IMR-90 (cell line): ENCODE results near the gene ZBTB3. TPM values are rescaled to one million over a fixed set of nuclear protein-coding genes. Genes with fewer than 3 reads are reported as not detected.

Experiments used
- ATAC-seq: fragments of 200-7000 bp; cut with Tn5 transposase; 2 replicates; pipeline ENCODE4 v1.9.1; 2020; ENCODE audit warnings: low read depth, mild to moderate bottlenecking, moderate library complexity
- BruUV-seq: library from RNA; stranded (reverse); fragments of 400-500 nt; replicated peaks from 2 replicates; lab custom pipeline; 2021; lab: Mats Ljungman, UMichigan
- CTCF ChIA-PET: fragments of 300-600 bp; formaldehyde crosslinking; extraction: SDS; loops from one replicate; lab custom pipeline; 2021; ENCODE audit warnings: antibody characterized with exemption; lab: Yijun Ruan, JAX
- POLR2A ChIA-PET: fragments of 300-600 bp; sonication (Branson Sonifier 250); formaldehyde crosslinking; loops from one replicate; lab custom pipeline; 2022; ENCODE audit warnings: antibody characterized with exemption; ENCODE audit not compliant: unreplicated experiment; lab: Charles Lee
- DNase-seq: peaks from one replicate; pipeline ENCODE4 v3.0.0; 2013
- H2AFZ ChIP-seq: replicated peaks from 2 replicates; pipeline ENCODE3; 2013; ENCODE audit warnings: low read length, mild to moderate bottlenecking; ENCODE audit not compliant: poor library complexity
- H2AK5ac ChIP-seq: 2 replicates; pipeline ENCODE4 v1.6.1; 2013; ENCODE audit warnings: low read depth, low read length, inconsistent platforms
- H2AK9ac ChIP-seq: replicated peaks from 2 replicates; pipeline ENCODE3; 2013; ENCODE audit warnings: mild to moderate bottlenecking, low read depth, low read length, moderate library complexity; ENCODE audit not compliant: poor library complexity
- H2BK120ac ChIP-seq: 2 replicates; pipeline ENCODE4 v1.6.1; 2013; ENCODE audit warnings: low read depth, low read length, inconsistent platforms
- H2BK15ac ChIP-seq: 3 replicates; pipeline ENCODE4 v1.6.1; 2013; ENCODE audit warnings: low read depth, low read length, inconsistent platforms
- H2BK20ac ChIP-seq: 2 replicates; pipeline ENCODE4 v1.6.1; 2013; ENCODE audit warnings: low read depth, mild to moderate bottlenecking, inconsistent platforms, low read length, moderate library complexity
- H2BK5ac ChIP-seq: 2 replicates; pipeline ENCODE4 v1.6.1; 2013; ENCODE audit warnings: mild to moderate bottlenecking, low read depth, low read length, inconsistent platforms; ENCODE audit not compliant: poor library complexity, severe bottlenecking
- H3K14ac ChIP-seq: replicated peaks from 2 replicates; pipeline ENCODE4 v1.6.1; 2013; ENCODE audit warnings: low read depth, low read length, inconsistent platforms
- H3K18ac ChIP-seq: 2 replicates; pipeline ENCODE4 v1.6.1; 2013; ENCODE audit warnings: low read depth, low read length, control low read depth
- H3K23ac ChIP-seq: 2 replicates; pipeline ENCODE4 v1.6.1; 2013; ENCODE audit warnings: low read depth, low read length, inconsistent platforms
- H3K27ac ChIP-seq: 2 replicates; pipeline ENCODE4 v1.5.1; 2013; ENCODE audit warnings: mild to moderate bottlenecking, control low read depth, low read length; ENCODE audit not compliant: insufficient read depth
- H3K27me3 ChIP-seq: 2 replicates; pipeline ENCODE4 v1.6.1; 2013; ENCODE audit warnings: low read length; ENCODE audit not compliant: control insufficient read depth, insufficient read depth
- H3K36me3 ChIP-seq: 2 replicates; pipeline ENCODE4 v1.6.1; 2013; ENCODE audit warnings: low read length, mixed read lengths; ENCODE audit not compliant: control insufficient read depth, insufficient read depth
- H3K4ac ChIP-seq: 2 replicates; pipeline ENCODE4 v1.6.1; 2013; ENCODE audit warnings: low read depth, low read length, inconsistent platforms
- H3K4me1 ChIP-seq: 2 replicates; pipeline ENCODE4 v1.6.1; 2013; ENCODE audit warnings: low read length, mixed read lengths; ENCODE audit not compliant: control insufficient read depth, insufficient read depth
- H3K4me2 ChIP-seq: 2 replicates; pipeline ENCODE4 v1.6.1; 2013; ENCODE audit warnings: low read depth, mild to moderate bottlenecking, control low read depth, low read length, moderate library complexity
- H3K4me3 ChIP-seq: 2 replicates; pipeline ENCODE4 v1.5.1; 2013; ENCODE audit warnings: low read depth, mild to moderate bottlenecking, control low read depth, low read length, moderate library complexity; ENCODE audit not compliant: insufficient read depth
- H3K56ac ChIP-seq: 2 replicates; pipeline ENCODE4 v1.6.1; 2013; ENCODE audit warnings: low read length, inconsistent platforms; ENCODE audit not compliant: insufficient read depth; ENCODE audit errors: extremely low read depth
- H3K79me1 ChIP-seq, 2 experiments: 2 replicates each; pipeline ENCODE4 v1.6.1; 2013; ENCODE audit warnings: low read length in 2 of 2, inconsistent platforms in 1 of 2, low read depth in 1 of 2
- H3K9ac ChIP-seq: 2 replicates; pipeline ENCODE4 v1.6.1; 2013; ENCODE audit warnings: low read depth, low read length, control low read depth
- H3K9me1 ChIP-seq: 2 replicates; pipeline ENCODE4 v1.6.1; 2013; ENCODE audit warnings: low read length, inconsistent platforms; ENCODE audit not compliant: insufficient read depth
- H3K9me3 ChIP-seq: 2 replicates; pipeline ENCODE4 v1.6.1; 2013; ENCODE audit warnings: low read length; ENCODE audit not compliant: control insufficient read depth, insufficient read depth
- H4K20me1 ChIP-seq: 2 replicates; pipeline ENCODE4 v1.6.1; 2013; ENCODE audit warnings: low read length, inconsistent platforms; ENCODE audit not compliant: insufficient read depth
- H4K5ac ChIP-seq: 2 replicates; pipeline ENCODE4 v1.6.1; 2013; ENCODE audit warnings: mild to moderate bottlenecking, low read depth, low read length, control low read depth
- H4K8ac ChIP-seq, 2 experiments: 2 replicates each; pipeline ENCODE4 v1.6.1; 2013; ENCODE audit warnings: low read depth in 2 of 2, low read length in 2 of 2, control low read depth in 1 of 2, inconsistent platforms in 1 of 2
- H4K91ac ChIP-seq: 2 replicates; pipeline ENCODE4 v1.6.1; 2013; ENCODE audit warnings: low read depth, low read length, inconsistent platforms; ENCODE audit not compliant: insufficient read depth
- BHLHE40 ChIP-seq: fragments of 150-350 bp; IDR thresholded peaks from 2 replicates; pipeline ENCODE4 v1.6.1; 2016; ENCODE audit warnings: mild to moderate bottlenecking, low read depth, low read length
- CEBPB ChIP-seq: IDR thresholded peaks from 2 replicates; pipeline ENCODE4 v1.6.1; 2012; ENCODE audit warnings: low read depth, low read length, improper control_type of control experiment
- CHD1 ChIP-seq: IDR thresholded peaks from 2 replicates; pipeline ENCODE4 v1.6.1; 2012; ENCODE audit warnings: low read depth, low read length, improper control_type of control experiment
- CTCF ChIP-seq: conservative IDR thresholded peaks from 2 replicates; pipeline ENCODE4 v1.5.1; 2012; ENCODE audit warnings: mild to moderate bottlenecking, low read depth, low read length, improper control_type of control experiment
- ELK1 ChIP-seq: fragments of 150-350 bp; IDR thresholded peaks from 2 replicates; pipeline ENCODE4 v1.6.1; 2016; ENCODE audit warnings: low read depth, mild to moderate bottlenecking, low read length, moderate library complexity, borderline replicate concordance
- FOS ChIP-seq: fragments of 150-350 bp; IDR thresholded peaks from 2 replicates; pipeline ENCODE4 v1.6.1; 2016; ENCODE audit warnings: low read depth, low read length
- MAFK ChIP-seq: IDR thresholded peaks from 2 replicates; pipeline ENCODE4 v1.6.1; 2012; ENCODE audit warnings: low read depth, low read length, improper control_type of control experiment
- MAZ ChIP-seq: IDR thresholded peaks from 2 replicates; pipeline ENCODE4 v1.6.1; 2012; ENCODE audit warnings: low read depth, mild to moderate bottlenecking, low read length, improper control_type of control experiment, moderate library complexity, borderline replicate concordance
- MXI1 ChIP-seq: IDR thresholded peaks from 2 replicates; pipeline ENCODE4 v1.6.1; 2012; ENCODE audit warnings: low read depth, mild to moderate bottlenecking, low read length, moderate library complexity, borderline replicate concordance
- NFE2L2 ChIP-seq: fragments of 150-350 bp; IDR thresholded peaks from 2 replicates; pipeline ENCODE4 v1.6.1; 2016; ENCODE audit warnings: low read depth, mild to moderate bottlenecking, low read length
- POLR2A ChIP-seq: IDR thresholded peaks from 2 replicates; pipeline ENCODE4 v1.6.1; 2012; ENCODE audit warnings: mild to moderate bottlenecking, low read depth, low read length
- RAD21 ChIP-seq: IDR thresholded peaks from 2 replicates; pipeline ENCODE4 v1.6.1; 2012; ENCODE audit warnings: low read length, improper control_type of control experiment
- RCOR1 ChIP-seq: IDR thresholded peaks from 2 replicates; pipeline ENCODE4 v1.6.1; 2012; ENCODE audit warnings: mild to moderate bottlenecking, low read length, improper control_type of control experiment; ENCODE audit not compliant: insufficient replicate concordance
- RFX5 ChIP-seq: IDR thresholded peaks from 2 replicates; pipeline ENCODE4 v1.8.0; 2012; ENCODE audit warnings: low read depth, mild to moderate bottlenecking, low read length, moderate library complexity
- SMC3 ChIP-seq: fragments of 150-350 bp; IDR thresholded peaks from 2 replicates; pipeline ENCODE4 v1.6.1; 2016; ENCODE audit warnings: low read depth, mild to moderate bottlenecking, antibody characterized with exemption, low read length, moderate library complexity
- USF2 ChIP-seq: fragments of 150-350 bp; IDR thresholded peaks from 2 replicates; pipeline ENCODE4 v1.6.1; 2017; ENCODE audit warnings: mild to moderate bottlenecking, antibody characterized with exemption, low read length, low read depth
- WGBS, 2 experiments: methylation state at CpG; one replicate each; pipeline versions ENCODE4 v1.1.5 to v1.1.7; 2013; ENCODE audit warnings: missing lambda C conversion rate in 2 of 2; ENCODE audit not compliant: insufficient read length in 1 of 2; ENCODE audit errors: extremely low coverage in 2 of 2; 5-methylcytosine and 5-hydroxymethylcytosine counted together
- dilution Hi-C: fragments of 300-500 bp; cut with HindIII; formaldehyde crosslinking; loops from one replicate; pipeline ENCODE4 v1.14.3; 2018; ENCODE audit warnings: low sequenced_read_pairs; ENCODE audit not compliant: unreplicated experiment
- in situ Hi-C: fragments of 300-500 bp; cut with MboI; formaldehyde crosslinking; loops from 3 replicates; pipeline ENCODE4 v1.14.3; 2019; ENCODE audit warnings: low sequenced_read_pairs, inconsistent platforms, mixed read lengths
- intact Hi-C: fragments of 100-400 bp; cut with micrococcal nuclease; formaldehyde crosslinking; loops from 2 replicates; pipeline ENCODE4 v1.10.0; 2022
- polyA plus RNA-seq, 3 experiments: library from polyadenylated mRNA; depleted of rRNA; stranded (reverse); fragments of >200 nt; gene quantifications; 2 replicates each; pipeline ENCODE4 v1.2.3, GENCODE V29; 2012; ENCODE audit warnings: low replicate concordance in 1 of 3
- total RNA-seq: library from RNA; depleted of rRNA; stranded (reverse); fragments of >200 nt; gene quantifications from 2 replicates; pipeline ENCODE4 v1.2.3, GENCODE V29; 2012

Gene ZBTB3
- total and polyA plus RNA-seq, 2 of the 4 experiments (the other 2 are of a cell fraction): 3.4 to 8.1 TPM

- Histone ChIP-seq H3K9me1 (no peaks in the 10 kb centered on the region), H3K9ac (no peak overlapping the region), H2BK20ac (no peak overlapping the region), H3K27ac (no peak overlapping the region), H2BK120ac (no peak overlapping the region), H4K20me1 (peaks cover 3% of the 10 kb centered on the region), H2BK5ac (no peak overlapping the region), H4K91ac (no peak overlapping the region), H3K4me1 (peaks cover 10% of the 10 kb centered on the region), H3K56ac (no peak overlapping the region), H3K4ac (no peak overlapping the region), H3K4me3 (no peak overlapping the region), H2AK9ac (no peak overlapping the region), H2AK5ac (no peak overlapping the region), H3K4me2 (no peak overlapping the region), H3K18ac (no peak overlapping the region), H3K14ac (no peak overlapping the region), H3K23ac (no peak overlapping the region), H3K36me3 (peaks cover 67% of the 10 kb centered on the region), H3K9me3 (no peaks in the 10 kb centered on the region), H2BK15ac (no peak overlapping the region), H3K27me3 (no peaks in the 10 kb centered on the region), H4K8ac (no peak overlapping the region), H3K79me1 (peaks cover under 1 to 37% of the 10 kb centered on the region in 2 experiments; a peak in 3 of 4 replicates), H4K5ac (no peak overlapping the region), H2AFZ (no peak overlapping the region)
- in situ Hi-C loops: no loop called here
- TF ChIP-seq MXI1: no peak
- TF ChIP-seq RCOR1: no peak
- no peak for TF ChIP-seq CEBPB
- no peak for TF ChIP-seq FOS
- TF ChIP-seq BHLHE40: no peak
- no peak for TF ChIP-seq NFE2L2
- TF ChIP-seq CHD1: no peak
- TF ChIP-seq USF2: no peak
- no peak for TF ChIP-seq MAFK
- TF ChIP-seq POLR2A: no peak
- TF ChIP-seq ELK1: no peak
- no peak for TF ChIP-seq MAZ
- TF ChIP-seq RFX5: no peak
- TF ChIP-seq CTCF: no peak
- TF ChIP-seq SMC3: no peak
- TF ChIP-seq RAD21: no peak
- ChIA-PET POLR2A (interaction anchor here (1.1 kb wide), 1 partner anchor 9 kb away, joined by 3 read pairs; no protein-coding TSS in a partner anchor), CTCF (no interaction called here)
- WGBS, 2 experiments: 100% methylated on average over 2 of the region's 8 CpGs; no CpG with 5 or more reads in 1 of the 2 experiments
- intact Hi-C loops: no loop called here
- no TSS peak for BruUV-seq
- dilution Hi-C loops: no loop called here
- DNase-seq (no peak), ATAC-seq (no peak)
These were observed 40.3 kb upstream of the ZBTB3 start for GRCh38 chr11:62794201-62794775.
